NCI-H1105 (cell line): ENCODE measurements around the gene CPA1.
A peak's percentile ranks its signal among the peaks of the same experiment; 100 is the strongest.

Source experiments
- DNase-seq: peaks from one replicate; lab custom pipeline; 2025; lab: John Stamatoyannopoulos, UW

The CPA1 gene

GRCh38 chr7:130356121-130356875 lies 24.0 kb upstream of the CPA1 start:
- no peak for DNase-seq

GRCh38 chr7:130356876-130357611 lies 23.2 kb upstream of the CPA1 start:
- no peak for DNase-seq

- no peak for DNase-seq
Observed at GRCh38 chr7:130358471-130358870, 21.8 kb upstream of the CPA1 start.

- DNase-seq = no peak
Observed at GRCh38 chr7:130359276-130359857, 20.9 kb upstream of the CPA1 start.

- DNase-seq = no peak
Observed at GRCh38 chr7:130360518-130360917, 19.8 kb upstream of the CPA1 start.

GRCh38 chr7:130361681-130362080 lies 18.6 kb upstream of the CPA1 start:
- DNase-seq = no peak

GRCh38 chr7:130362251-130362816 lies 18.0 kb upstream of the CPA1 start:
- DNase-seq = no peak

GRCh38 chr7:130363026-130363847 lies 17.1 kb upstream of the CPA1 start:
- no peak for DNase-seq

- no peak for DNase-seq
Observed at GRCh38 chr7:130364451-130364850, 15.8 kb upstream of the CPA1 start.

GRCh38 chr7:130365088-130365487 lies 15.2 kb upstream of the CPA1 start:
- DNase-seq = no peak

- peak; percentile 99 for DNase-seq
Observed at GRCh38 chr7:130365511-130366441, 14.5 kb upstream of the CPA1 start.

- DNase-seq = no peak
Observed at GRCh38 chr7:130366564-130366963, 13.7 kb upstream of the CPA1 start.

GRCh38 chr7:130367088-130367755 lies 13.1 kb upstream of the CPA1 start:
- no peak for DNase-seq

- no peak for DNase-seq
Observed at GRCh38 chr7:130367836-130368746, 12.2 kb upstream of the CPA1 start.

- no peak for DNase-seq
Observed at GRCh38 chr7:130369110-130369711, 11.1 kb upstream of the CPA1 start.

- no peak for DNase-seq
Observed at GRCh38 chr7:130369831-130370550, 10.3 kb upstream of the CPA1 start.

- DNase-seq = peak; percentile 15
Observed at GRCh38 chr7:130371046-130371445, 9.2 kb upstream of the CPA1 start.
